ENCODE measurements around the gene LMX1A. TPM values are rescaled to one million over a fixed set of nuclear protein-coding genes. Genes with fewer than 3 reads are reported as not detected.

The LMX1A gene
- total and polyA plus RNA-seq, 2 donors, result 0.05 to 0.11 TPM

DNA sequence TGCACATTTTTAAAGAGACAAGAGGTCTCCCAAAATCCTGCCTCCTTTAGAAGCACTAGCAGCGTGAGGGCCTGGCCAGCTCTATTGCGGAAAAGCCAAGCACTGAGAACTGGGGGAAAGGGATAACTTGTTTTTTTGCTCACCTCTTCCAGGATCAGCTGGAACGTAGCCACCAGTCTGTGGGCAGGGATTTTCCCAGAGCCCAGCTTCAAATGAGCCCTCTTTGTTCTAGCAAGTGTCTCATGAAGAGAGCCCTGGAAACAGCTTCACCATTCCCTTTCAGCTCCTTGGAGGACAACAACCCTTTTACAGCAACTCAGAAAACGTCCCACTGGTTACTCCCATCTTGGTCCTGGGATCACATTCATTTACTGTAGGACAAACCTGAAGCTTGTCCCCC lies 195.4 kb downstream of the LMX1A start:
- WGBS, result 77% methylated on average over 4 of the region's 4 CpGs
- H3K4me3 ChIP-seq (ENCODE audit: low read length in 2 of 2), result no peak overlapping the region
- no peaks in the 10 kb centered on the region for H3K27me3 ChIP-seq (ENCODE audit: control insufficient read depth in 2 of 2, insufficient read depth in 1 of 2, low read length in 1 of 2)
- no peaks in the 10 kb centered on the region for H3K9me3 ChIP-seq (ENCODE audit: control insufficient read depth in 2 of 2, insufficient read depth in 1 of 2, low read length in 1 of 2)
- H3K27ac ChIP-seq (ENCODE audit: low read depth in 1 of 2, low read length in 1 of 2), result no peak overlapping the region
- DNase-seq (ENCODE audit: low read depth in 6 of 9, low spot score in 9 of 9), result peak in 1 of 9 donors; percentile 5
- no peaks in the 10 kb centered on the region for H3K36me3 ChIP-seq (ENCODE audit: control insufficient read depth in 2 of 2, insufficient read depth in 2 of 2, low read length in 1 of 2)
- peaks cover 0 to 2% of the 10 kb centered on the region in 2 donors for H3K4me1 ChIP-seq (ENCODE audit: control insufficient read depth in 2 of 2, insufficient read depth in 2 of 2, low read length in 2 of 2)

GRCh38 chr1:165153182-165153581 lies 203.3 kb downstream of the LMX1A start:
- DNase-seq (ENCODE audit: low read depth in 6 of 9, low spot score in 9 of 9), result no peak
- Histone ChIP-seq H3K27me3 (ENCODE audit: control insufficient read depth in 2 of 2, insufficient read depth in 1 of 2, low read length in 1 of 2) (no peaks in the 10 kb centered on the region), H3K9me3 (ENCODE audit: control insufficient read depth in 2 of 2, insufficient read depth in 1 of 2, low read length in 1 of 2) (no peaks in the 10 kb centered on the region), H3K27ac (ENCODE audit: low read depth in 1 of 2, low read length in 1 of 2) (no peak overlapping the region), H3K36me3 (ENCODE audit: control insufficient read depth in 2 of 2, insufficient read depth in 2 of 2, low read length in 1 of 2) (no peaks in the 10 kb centered on the region), H3K4me3 (ENCODE audit: low read length in 2 of 2) (no peak overlapping the region), H3K4me1 (ENCODE audit: control insufficient read depth in 2 of 2, insufficient read depth in 2 of 2, low read length in 2 of 2) (no peaks in the 10 kb centered on the region)
- WGBS, result 77% methylated on average over 5 of the region's 5 CpGs

DNA sequence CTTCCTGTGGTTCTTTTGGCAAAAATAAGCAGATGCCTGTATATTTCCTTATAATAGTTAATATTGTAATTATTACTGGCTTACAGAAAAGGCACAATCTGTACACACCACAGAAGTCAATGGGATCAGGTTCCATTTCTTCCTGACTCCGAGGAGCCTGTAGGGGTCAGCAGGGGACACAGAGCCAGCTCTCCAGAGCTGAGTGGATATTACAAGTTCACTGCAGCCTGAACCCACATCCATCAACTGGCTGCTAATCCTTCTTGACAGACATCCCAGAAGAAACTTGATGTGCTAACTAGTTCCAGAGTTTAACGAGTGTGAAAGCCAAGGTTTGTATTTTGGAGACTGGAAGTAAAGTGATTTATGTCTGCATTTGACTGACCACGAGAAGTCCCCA lies 203.8 kb downstream of the LMX1A start:
- Histone ChIP-seq H3K36me3 (ENCODE audit: control insufficient read depth in 2 of 2, insufficient read depth in 2 of 2, low read length in 1 of 2) (no peaks in the 10 kb centered on the region), H3K4me3 (ENCODE audit: low read length in 2 of 2) (no peak overlapping the region), H3K4me1 (ENCODE audit: control insufficient read depth in 2 of 2, insufficient read depth in 2 of 2, low read length in 2 of 2) (no peaks in the 10 kb centered on the region), H3K27me3 (ENCODE audit: control insufficient read depth in 2 of 2, insufficient read depth in 1 of 2, low read length in 1 of 2) (no peaks in the 10 kb centered on the region), H3K9me3 (ENCODE audit: control insufficient read depth in 2 of 2, insufficient read depth in 1 of 2, low read length in 1 of 2) (no peaks in the 10 kb centered on the region), H3K27ac (ENCODE audit: low read depth in 1 of 2, low read length in 1 of 2) (no peak overlapping the region)
- no peak for DNase-seq (ENCODE audit: low read depth in 6 of 9, low spot score in 9 of 9)
- 34% methylated on average over 3 of the region's 3 CpGs for whole genome bisulfite sequencing

GRCh38 chr1:165152109-165152508 lies 204.4 kb downstream of the LMX1A start:
- Histone ChIP-seq H3K4me1 (ENCODE audit: control insufficient read depth in 2 of 2, insufficient read depth in 2 of 2, low read length in 2 of 2) (no peaks in the 10 kb centered on the region), H3K36me3 (ENCODE audit: control insufficient read depth in 2 of 2, insufficient read depth in 2 of 2, low read length in 1 of 2) (no peaks in the 10 kb centered on the region), H3K4me3 (ENCODE audit: low read length in 2 of 2) (no peak overlapping the region), H3K27me3 (ENCODE audit: control insufficient read depth in 2 of 2, insufficient read depth in 1 of 2, low read length in 1 of 2) (no peaks in the 10 kb centered on the region), H3K9me3 (ENCODE audit: control insufficient read depth in 2 of 2, insufficient read depth in 1 of 2, low read length in 1 of 2) (no peaks in the 10 kb centered on the region), H3K27ac (ENCODE audit: low read depth in 1 of 2, low read length in 1 of 2) (no peak overlapping the region)
- WGBS, result 88% methylated on average over 5 of the region's 5 CpGs
- DNase-seq (ENCODE audit: low read depth in 6 of 9, low spot score in 9 of 9), result no peak

Other genes with a start within 250 kb of the LMX1A start
- 0.47 TPM for gene RXRG, start 88.4 kb upstream of the LMX1A start, total RNA-seq
- gene RXRG, start 88.4 kb upstream of the LMX1A start, polyA plus RNA-seq, result 0.23 TPM
- gene LRRC52, start 187.3 kb upstream of the LMX1A start, total RNA-seq, result not detected
- gene LRRC52, start 187.3 kb upstream of the LMX1A start, polyA plus RNA-seq, result 0.05 TPM